Embryonic facial prominence (tissue), 1 donor: ENCODE data around the gene LDLRAD3.

ENCODE experiments used
- DNase-seq: peaks from one replicate; pipeline ENCODE4 v3.0.0-alpha.2; 2016; ENCODE audit errors: extremely low spot score

Gene LDLRAD3

DNA sequence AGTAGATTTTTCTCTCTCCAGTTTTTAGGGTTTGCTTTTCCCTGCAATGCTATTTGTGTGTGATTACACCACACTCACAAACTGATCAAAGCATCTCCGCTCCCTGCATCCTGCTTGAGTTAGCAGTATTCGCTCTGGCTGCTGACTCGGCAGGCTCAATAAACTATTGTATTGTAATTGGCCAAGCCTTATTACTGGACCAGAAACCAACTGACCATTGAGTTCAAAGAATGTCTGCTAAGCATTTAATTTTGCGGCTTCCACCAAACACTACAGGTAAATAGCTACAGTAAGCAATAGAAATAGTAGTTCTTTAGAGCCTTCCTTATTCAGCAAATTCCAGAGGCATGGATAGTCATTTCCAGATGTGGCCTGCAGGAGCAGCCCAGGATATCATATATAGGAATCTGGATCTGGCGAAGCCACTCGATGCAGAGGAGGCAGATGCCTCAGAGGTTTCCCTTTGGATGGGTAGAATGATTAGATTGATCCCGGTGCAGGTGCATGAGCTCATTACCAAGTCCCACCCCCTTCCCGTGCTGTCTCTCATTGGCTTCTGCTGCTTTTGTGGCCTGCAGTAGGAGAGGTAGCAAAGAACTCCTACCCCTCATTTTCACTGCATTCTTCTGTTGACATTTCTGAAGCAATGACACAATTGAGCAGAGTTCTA is 268.0 kb downstream of the LDLRAD3 start:
- DNase-seq, result no peak

DNA sequence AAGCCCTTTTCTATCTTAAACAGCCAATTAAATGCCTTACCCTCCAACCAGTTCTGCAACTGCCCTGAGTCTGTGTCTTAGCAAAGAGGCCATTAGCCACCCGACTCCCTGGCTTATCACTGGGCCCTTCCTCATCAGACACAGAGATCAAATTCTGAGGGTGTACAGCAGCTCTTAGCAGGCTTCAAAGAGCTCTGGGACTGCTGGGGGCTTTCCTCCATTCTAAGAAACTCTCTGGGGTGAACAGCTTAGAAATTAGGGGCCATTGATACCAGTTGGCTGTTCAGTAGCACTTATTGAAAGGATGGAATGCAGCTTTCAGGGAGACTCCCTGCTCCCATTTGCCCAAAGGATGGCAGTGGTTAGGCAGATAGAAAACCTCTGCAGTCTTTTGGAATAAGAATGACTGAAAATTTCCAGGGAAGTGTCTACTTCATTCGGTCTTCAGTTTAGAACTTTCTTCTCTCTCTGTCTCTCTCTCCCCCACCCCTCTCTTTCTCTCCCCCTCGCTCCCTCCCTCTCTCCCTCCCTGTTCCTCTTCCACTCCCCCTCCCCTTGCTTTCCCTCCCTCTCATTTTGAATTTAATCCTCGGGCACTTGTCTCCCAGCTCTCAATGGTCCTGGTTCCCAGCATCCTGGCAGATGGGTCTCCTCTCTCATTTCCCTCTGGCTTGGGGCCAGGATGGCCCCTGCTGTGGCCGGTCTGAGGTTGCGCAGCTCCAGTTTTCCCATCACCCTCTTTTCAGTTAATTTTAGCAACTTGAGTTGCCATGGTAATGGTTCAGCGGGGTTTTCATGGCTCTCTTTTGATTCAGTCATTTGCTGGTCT is 268.9 kb downstream of the LDLRAD3 start:
- DNase-seq, result no peak

DNA sequence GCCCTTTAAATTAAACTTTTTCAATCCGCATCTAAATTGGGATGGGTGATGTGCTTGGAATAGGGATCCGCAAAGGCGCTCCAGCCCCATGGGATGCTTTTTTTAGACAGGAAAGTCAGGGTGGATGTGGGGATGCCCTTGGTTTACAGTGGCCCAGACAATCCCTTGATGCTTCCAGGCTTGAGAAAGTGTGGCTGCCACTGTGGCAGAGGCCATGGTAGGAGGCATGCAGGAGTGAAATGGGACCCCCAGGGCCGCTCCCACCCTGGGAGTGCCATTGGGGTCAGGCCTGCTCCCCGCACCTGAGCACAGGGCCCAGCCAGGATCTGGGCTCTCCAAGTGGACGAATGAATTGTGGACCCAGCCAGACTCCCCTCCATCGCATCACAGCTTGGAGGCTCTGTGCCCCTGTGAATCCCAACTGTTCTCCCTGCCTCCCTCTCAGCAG is 269.6 kb downstream of the LDLRAD3 start:
- DNase-seq, result no peak

DNA sequence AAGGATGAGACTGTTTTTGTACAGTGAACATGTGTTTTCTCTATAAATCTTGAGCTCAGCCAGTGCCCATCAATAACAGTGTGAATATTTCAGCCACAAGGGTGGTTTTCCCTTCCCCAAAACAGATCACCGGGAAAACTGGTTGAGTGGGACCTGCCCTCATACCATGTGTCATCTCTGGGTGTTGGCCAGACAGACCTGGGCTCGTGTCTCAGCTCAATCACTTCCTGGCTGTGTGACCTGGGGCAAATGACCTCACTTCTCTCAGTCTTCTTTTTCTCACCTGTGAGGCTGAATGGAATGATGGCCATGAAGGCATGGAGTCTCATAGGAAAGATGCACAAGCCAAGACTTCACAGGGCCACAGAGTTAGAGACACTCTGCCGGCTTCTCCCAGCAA is 270.6 kb downstream of the LDLRAD3 start:
- DNase-seq, result no peak

DNA sequence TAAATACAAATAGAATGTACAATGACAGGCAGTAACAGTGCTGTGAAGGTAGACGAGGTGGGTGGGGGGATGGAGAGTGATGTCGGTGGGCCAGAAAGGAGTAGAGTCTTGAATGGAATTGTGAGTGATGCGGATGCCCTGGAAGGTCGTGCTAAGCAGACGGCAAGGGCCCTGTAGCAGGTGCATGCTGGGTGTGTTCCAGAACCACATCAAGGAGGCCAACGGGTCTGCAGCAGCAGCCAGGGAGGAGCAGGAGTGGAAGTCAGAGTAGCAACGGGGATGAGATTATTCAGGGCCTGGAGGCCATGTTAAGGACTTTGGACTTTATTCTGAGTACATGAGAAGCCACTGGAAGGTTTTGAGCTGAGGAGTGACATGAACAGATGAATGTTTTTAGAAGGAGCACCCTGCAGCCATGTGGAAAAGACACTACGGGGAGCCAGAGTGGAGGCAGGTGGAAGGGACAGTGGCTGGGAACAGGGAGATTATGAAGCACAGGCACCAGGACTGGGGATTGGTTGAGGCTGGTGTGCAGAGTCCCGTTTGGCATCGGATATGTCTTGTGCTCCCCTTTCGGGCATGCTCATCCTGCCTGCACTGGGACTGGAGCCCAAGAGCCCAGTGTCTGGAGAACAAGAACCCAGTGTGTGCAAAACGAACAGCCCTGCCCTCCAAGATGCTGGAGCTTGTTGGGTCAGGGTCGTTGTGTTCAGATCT is 271.3 kb downstream of the LDLRAD3 start:
- DNase-seq, result no peak

DNA sequence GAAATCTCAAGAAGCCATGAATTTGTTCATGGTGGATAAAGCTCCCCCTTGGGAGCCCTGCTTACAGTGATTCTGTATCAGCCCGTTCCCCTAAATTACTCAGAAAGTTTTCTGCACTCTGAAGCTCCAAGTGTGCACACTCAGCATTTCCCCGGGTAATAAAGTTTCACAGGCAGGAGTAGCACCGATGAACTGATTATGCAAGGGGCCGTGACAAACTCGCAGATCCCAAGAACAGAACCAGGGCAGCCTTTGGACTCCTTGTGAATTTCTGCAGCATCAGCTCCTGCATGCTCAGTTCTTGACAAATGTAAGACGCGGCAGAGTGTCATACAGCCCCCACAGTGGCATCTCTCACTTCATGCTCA is 271.8 kb downstream of the LDLRAD3 start:
- no peak for DNase-seq

DNA sequence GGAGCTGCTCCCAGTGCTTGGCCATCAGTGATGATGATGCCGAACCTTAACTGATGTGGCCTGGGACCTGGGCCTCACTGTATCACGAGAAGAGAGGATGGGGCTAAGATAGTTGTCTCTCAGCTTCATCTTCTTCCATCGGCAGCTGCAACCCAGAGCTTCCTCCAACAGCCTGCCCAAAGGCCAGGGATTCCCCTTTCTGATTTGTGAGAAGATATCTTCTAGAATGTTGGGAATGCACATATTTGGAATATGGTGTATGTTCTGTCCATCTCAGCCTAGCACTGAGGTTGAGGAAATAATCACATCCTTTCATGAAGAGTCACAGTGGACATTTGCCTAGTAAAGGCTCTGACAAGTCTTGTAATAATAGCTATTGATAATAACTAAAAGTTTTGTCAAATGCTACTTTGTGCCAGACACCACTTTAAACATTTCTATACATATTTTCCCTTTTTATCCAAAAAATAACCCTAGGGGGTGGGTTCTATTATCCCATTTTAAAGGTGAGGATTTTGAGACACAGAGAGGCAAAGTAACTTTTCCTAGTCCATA is 272.3 kb downstream of the LDLRAD3 start:
- DNase-seq, result no peak

DNA sequence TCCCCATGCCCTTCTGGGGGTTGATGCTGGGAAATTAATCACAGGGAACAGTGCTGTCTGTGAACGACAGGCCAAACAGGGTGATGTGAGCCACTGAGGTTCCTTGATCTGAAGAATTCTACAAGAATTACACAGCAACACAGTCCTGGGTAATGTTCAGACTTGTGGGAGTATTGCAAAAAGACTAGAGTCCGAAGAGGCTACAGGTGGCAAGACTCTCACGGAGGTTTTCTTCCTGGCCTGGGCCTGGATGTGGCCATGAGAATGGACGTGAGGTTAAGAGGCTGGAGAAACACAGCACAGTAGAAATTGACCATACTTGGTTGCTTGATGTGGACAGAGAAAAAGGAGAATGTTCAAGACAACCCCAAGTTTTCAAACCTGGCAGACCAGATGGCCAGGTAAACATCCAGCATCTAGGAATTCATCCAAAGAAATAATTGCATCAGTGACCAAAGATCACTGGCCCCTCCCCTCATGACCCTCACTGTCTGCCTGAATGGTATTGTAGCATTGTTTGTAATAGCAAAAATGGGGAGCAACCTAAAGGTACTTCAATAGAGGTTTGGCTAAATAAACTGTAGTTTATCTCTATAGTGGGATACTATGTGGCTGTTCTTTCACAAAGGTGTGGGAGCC is 274.5 kb downstream of the LDLRAD3 start:
- no peak for DNase-seq

DNA sequence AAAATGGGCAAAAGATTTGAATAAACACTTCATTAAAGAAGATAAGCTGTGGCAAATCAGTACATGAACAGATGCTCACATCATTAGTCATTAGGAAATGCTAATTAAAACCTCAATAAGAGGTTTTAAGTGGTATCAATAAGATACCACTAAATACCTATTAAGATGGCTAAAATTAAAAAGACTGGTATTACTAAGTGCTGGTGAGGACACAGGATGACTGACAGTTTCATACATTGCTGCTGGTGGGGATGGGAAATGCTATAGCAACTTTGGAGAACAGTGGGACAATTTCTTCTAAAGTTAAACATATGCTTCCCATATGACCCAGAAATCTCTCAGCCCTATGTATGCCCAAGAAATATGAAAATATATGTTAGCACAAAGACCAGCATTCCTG is 276.1 kb downstream of the LDLRAD3 start:
- no peak for DNase-seq

DNA sequence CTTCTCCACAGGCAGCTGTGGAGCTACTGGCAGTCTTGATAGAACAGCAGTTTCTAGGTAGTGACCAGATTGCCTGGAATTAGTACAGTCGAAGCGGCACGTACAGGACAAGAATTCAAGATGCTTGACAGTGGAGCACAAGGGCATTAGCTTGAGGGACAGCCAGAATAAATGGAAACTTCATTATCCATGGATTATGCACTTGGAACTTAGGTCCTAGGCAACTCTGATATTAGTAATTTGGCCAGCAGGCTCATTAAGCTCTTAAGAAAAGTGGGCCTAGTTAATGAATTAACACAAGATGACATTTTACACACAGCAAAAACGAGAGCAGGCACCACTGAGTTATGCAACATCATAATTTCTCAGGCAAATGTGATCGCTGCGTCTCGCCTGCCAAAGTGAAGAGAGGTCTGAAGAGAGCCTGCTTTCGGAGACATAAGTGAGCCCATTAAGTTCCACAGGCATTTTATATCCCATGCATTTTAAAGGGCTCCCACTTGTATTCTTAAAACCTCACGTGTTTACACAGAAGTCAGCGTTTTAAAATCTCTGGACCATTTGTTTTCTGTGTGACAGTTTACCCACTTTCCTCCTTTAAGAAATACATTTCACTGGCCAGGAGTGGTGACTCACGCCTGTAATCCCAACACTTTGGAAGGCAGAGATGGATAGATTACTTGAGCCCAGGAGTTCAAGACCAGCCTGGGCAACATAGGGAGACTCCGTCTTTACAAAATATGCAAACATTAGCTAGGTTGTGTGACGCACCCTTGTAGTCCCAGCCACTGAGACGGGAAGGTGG is 279.2 kb downstream of the LDLRAD3 start:
- DNase-seq, result no peak

DNA sequence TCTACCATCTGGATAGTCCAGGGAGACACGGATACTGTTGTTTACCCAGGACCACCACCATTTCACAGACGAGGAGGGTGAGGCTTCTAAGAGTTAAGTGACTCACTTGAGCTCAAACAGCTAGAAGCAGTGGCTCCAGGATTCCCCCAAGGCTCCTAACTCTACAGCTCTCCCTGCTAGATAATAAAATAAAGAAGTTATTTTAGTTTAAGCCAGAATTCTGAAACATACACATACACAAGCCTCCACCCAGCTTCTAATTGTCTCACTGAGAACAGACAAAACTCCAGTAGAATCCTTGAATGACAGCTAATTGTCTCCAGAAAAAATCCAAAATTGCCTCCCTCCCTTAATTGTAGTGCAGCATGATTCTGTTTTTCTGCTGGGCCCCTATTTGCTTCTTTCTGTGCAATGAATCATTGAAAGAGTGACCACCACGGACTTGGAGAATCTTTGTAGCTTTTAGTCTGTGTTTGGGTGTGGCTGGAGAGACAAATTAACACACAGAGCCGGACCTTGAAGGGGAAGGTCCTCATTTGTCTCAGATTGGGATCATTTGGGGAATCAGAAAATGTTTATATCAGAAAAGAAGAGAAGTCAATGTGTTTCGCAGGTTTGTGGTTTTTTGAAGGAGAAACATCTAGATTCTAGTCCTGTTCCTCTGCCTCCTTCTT is 280.5 kb downstream of the LDLRAD3 start:
- no peak for DNase-seq

DNA sequence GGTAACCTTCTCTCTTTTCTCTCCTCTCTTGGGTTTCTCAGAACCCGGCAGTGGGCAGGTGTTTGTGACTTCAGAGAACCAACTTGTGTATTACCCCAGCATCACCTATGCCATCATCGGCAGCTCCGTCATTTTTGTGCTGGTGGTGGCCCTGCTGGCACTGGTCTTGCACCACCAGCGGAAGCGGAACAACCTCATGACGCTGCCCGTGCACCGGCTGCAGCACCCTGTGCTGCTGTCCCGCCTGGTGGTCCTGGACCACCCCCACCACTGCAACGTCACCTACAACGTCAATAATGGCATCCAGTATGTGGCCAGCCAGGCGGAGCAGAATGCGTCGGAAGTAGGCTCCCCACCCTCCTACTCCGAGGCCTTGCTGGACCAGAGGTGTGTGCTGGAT is 283.2 kb downstream of the LDLRAD3 start:
- DNase-seq, result no peak

DNA sequence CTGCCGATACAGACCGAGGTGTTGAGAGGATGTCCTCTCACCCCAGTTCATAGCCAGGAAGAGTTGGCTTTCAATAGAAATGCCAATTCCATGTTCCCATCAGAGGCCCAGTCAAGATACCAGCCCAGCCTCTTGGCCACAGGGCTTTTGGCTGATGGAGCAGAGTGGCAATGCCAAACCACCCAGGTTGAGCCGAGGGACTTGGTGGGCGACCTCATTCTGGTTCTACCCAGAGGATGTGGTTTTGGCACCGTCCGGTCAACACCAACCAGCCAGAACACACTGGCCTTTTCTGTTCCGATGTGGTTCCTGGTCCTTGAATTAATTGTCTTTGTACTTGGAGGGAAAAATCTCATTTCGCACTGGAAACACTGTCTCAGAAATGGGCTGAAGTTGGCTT is 284.8 kb downstream of the LDLRAD3 start:
- no peak for DNase-seq

DNA sequence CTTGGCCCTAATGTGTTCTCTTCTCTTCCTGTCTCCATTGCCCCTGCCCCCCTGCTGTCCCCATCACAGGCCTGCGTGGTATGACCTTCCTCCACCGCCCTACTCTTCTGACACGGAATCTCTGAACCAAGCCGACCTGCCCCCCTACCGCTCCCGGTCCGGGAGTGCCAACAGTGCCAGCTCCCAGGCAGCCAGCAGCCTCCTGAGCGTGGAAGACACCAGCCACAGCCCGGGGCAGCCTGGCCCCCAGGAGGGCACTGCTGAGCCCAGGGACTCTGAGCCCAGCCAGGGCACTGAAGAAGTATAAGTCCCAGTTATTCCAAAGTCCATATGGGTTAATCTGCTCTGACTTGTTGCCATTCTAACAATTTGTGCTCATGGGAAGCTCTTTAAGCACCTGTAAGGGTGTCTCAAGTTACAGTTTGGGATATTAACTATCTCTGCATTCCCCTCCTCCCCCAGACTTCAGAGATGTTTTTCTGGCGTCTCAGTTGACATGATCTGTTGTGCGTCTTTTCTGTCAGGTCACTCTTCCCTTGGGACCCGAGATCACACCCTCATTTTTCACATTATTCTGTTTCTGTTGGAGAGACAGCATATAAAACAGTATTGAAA is 285.3 kb downstream of the LDLRAD3 start:
- DNase-seq, result no peak

DNA sequence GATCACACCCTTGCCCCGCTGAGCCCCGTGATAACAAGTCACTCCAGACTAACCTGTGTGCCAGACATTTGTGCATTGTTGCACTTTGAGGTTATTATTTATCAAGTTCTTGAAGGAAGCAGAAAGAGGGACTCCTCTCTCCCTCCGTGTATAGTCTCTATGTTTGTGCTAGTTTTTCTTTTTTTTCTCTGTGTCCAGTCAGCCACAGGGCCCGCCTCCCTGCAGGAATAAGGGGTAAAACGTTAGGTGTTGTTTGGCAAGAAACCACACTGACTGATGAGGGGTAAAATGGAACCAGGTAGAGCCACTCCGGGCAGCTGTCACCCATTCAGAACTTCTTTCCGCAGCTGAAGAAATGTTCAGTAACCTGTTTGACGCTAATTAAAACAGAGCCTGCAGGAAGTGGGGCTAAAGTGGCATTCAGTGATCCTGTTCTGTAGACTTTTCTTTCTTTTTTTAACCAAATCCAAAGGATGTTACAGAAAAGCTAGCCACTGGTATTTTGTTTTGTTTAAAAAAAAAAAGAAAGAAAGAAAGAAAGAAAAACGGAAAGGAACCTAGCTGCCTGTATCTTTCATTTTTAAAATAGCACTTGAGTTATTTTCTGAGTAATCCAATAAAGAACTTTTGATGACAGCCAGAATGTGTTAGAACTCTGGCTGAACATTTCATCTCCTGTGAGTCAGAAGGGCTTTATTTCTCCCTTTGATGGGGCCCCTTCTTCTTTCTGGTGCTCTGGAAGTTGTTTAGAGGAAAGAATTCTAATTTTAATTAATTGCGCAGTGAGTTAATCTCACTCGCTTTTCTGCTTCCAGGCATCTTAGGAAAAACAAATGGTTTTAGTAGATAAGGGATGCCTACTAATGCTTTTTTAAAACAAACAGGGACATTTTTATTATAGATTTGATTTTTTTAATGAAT is 287.2 kb downstream of the LDLRAD3 start:
- no peak for DNase-seq

DNA sequence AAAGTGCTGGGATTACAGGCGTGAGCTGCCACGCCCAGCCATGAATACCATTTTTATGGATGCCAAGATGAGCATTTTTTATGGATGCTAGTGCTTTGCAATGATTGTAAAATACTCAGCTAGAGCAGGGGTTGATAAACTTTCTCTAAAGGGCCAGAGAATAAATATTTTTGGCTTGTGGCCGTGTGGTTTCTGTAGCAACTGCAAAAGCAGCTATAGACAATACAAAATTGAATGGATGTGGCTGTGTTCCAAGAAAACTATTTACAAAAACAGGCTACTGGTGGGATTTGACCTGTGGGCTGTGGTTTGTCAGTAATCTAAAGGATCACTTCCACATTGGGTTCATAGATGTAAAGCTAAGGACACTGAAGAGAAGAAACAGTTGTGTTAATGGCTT is 289.3 kb downstream of the LDLRAD3 start:
- DNase-seq, result no peak

DNA sequence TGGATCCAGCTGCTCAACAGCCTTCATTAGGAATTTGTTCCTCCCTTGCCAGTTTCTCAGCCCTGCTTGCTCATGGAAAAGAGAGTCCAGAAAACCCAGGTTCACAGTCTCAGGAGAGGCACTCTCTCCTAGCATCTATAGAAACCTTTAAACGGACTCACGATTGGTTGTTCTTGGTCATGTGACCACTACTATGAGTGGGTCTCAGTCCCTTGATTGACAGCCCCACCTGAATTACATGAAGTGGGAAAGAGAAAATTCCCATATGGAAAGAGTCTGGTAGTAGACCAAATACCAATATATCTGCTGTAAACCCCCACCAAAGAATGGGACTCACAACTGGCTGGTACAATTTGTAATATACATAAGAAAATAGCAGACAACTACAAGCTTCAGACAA is 291.0 kb downstream of the LDLRAD3 start:
- DNase-seq, result no peak

DNA sequence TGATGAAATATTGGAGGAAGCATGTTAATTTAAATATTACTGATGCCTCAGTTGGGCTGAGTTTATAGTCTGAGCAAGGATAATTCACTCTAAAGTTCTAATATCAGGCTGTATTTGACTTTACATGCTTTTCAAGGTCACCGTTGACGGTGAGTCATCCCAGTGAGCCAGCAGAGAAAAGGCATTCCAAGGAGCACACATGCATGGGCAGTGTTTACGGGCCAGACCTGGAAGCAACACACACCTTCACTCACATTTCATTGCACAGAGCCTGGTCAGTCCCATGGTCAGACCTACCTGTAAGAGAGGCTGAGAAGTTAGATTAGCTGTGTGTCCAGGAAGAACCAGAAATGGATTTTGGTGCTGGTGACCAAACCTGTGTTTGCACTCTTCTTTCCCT is 291.9 kb downstream of the LDLRAD3 start:
- DNase-seq, result no peak

DNA sequence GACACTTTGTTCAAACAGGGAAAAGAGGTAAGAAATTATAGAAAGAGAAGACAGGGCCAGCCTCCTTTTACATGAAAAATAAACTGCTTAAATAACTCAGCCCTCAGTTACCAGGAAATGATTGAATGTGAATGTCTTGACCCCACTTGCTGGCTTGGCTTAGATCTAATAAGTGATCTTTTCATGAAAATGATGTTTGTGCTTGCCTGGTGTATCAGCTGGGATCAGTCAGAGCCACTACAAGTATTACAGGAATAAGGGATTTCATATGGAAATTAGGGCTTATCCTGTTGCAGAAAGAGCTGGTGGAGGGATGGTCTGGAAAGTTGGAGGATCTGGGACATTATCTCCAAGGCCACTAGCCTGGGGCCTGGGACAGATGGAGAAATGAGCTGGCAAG is 293.5 kb downstream of the LDLRAD3 start:
- DNase-seq, result no peak
